Endothelial cell of umbilical vein (primary cell): ENCODE measurements around the gene PTPRE.

ENCODE experiments used
- EZH2 ChIP-seq: IDR thresholded peaks from 2 replicates; pipeline ENCODE4 v1.6.1; 2012; ENCODE audit warnings: borderline replicate concordance, low read depth, mild to moderate bottlenecking, moderate library complexity, low read length, inconsistent platforms; ENCODE audit not compliant: severe bottlenecking
- JUN ChIP-seq: IDR thresholded peaks from 2 replicates; pipeline ENCODE4 v1.6.1; 2011; ENCODE audit warnings: borderline replicate concordance, low read depth; ENCODE audit not compliant: insufficient read length, insufficient read depth
- MYC ChIP-seq: IDR thresholded peaks from one replicate; pipeline ENCODE4 v1.6.1; 2011; ENCODE audit warnings: mild to moderate bottlenecking, low read depth, low read length
- POLR2A ChIP-seq: IDR thresholded peaks from 2 replicates; pipeline ENCODE4 v1.6.1; 2012; ENCODE audit warnings: low read depth, mild to moderate bottlenecking, control low read depth, low read length
- POLR2AphosphoS5 ChIP-seq: IDR thresholded peaks from 2 replicates; pipeline ENCODE4 v1.6.1; 2012; ENCODE audit warnings: low read depth, mild to moderate bottlenecking, control low read depth, low read length, moderate library complexity; ENCODE audit not compliant: insufficient read depth
- TF ChIP-seq, protein P1 (sequence below), 2 donors: IDR thresholded peaks; 1 replicate in 1 of 2; 2 replicates in 1 of 2; pipeline ENCODE4 v1.5.1; 2011; ENCODE audit warnings: low read length in 2 of 2, mild to moderate bottlenecking in 2 of 2, moderate library complexity in 2 of 2, control low read depth in 1 of 2, inconsistent platforms in 1 of 2, low read depth in 1 of 2; ENCODE audit not compliant: insufficient read depth in 1 of 2; ENCODE audit errors: extremely low read depth in 1 of 2
- TF ChIP-seq, protein P2 (sequence below): IDR thresholded peaks from 2 replicates; pipeline ENCODE4 v1.6.1; 2011; ENCODE audit not compliant: insufficient read depth, insufficient read length

DNA sequence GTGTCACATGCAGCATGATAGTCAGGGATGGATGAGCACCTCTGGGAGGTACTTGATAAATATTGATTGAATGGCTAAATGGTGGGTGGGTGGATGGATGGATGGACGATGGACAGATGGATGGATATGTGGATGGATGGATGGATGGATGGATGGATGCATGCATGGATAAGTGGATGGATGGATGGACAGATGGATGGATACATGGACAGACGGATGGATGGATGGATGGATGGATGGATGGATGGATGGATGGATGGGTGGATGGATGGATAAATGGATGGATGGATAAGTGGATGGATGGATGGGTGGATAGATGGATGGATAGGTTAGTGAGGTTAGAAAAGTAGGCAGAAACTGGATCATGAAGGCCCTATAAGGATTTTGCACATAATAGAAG is 37.4 kb downstream of the PTPRE start:
- TF ChIP-seq, protein P1, sequence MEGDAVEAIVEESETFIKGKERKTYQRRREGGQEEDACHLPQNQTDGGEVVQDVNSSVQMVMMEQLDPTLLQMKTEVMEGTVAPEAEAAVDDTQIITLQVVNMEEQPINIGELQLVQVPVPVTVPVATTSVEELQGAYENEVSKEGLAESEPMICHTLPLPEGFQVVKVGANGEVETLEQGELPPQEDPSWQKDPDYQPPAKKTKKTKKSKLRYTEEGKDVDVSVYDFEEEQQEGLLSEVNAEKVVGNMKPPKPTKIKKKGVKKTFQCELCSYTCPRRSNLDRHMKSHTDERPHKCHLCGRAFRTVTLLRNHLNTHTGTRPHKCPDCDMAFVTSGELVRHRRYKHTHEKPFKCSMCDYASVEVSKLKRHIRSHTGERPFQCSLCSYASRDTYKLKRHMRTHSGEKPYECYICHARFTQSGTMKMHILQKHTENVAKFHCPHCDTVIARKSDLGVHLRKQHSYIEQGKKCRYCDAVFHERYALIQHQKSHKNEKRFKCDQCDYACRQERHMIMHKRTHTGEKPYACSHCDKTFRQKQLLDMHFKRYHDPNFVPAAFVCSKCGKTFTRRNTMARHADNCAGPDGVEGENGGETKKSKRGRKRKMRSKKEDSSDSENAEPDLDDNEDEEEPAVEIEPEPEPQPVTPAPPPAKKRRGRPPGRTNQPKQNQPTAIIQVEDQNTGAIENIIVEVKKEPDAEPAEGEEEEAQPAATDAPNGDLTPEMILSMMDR (IDR thresholded peaks at IDR 0.05; ENCODE audit: extremely low read depth in 1 of 2, insufficient read depth in 1 of 2, low read depth in 1 of 2, low read length in 2 of 2): no peak
- no peak for TF ChIP-seq POLR2AphosphoS5
- TF ChIP-seq JUN: no peak
- TF ChIP-seq POLR2A: no peak
- no peak for TF ChIP-seq EZH2
- no peak for TF ChIP-seq MYC
- TF ChIP-seq, protein P2, sequence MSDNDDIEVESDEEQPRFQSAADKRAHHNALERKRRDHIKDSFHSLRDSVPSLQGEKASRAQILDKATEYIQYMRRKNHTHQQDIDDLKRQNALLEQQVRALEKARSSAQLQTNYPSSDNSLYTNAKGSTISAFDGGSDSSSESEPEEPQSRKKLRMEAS: no peak
